ENCODE measurements around the gene SLC5A2. TPM values are rescaled to one million over a fixed set of nuclear protein-coding genes. Genes with fewer than 3 reads are reported as not detected.

SLC5A2 gene
- total RNA-seq, 1 donor from 2014 or later: under 0.01 TPM

DNA sequence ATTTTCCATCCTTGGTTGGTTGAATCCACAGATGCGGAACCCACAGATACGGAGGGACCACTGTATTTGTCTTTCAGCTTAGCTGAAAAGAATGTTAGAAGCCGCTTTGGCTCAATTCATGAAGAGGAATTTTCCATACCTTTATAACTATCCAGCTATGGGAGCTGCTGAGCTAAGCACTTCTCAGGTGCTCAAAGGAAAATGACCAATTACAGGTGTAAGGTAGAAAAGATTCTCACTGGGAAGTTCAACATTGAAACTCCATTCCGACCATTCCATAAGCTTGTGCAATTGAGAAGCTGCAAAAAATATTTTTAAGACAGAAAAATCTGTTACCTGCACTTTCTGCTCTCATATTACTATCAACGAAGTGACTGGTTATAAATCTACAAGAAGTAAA, 47.5 kb downstream of the SLC5A2 start:
- no peak for FAIRE-seq
- TF ChIP-seq, protein P1, sequence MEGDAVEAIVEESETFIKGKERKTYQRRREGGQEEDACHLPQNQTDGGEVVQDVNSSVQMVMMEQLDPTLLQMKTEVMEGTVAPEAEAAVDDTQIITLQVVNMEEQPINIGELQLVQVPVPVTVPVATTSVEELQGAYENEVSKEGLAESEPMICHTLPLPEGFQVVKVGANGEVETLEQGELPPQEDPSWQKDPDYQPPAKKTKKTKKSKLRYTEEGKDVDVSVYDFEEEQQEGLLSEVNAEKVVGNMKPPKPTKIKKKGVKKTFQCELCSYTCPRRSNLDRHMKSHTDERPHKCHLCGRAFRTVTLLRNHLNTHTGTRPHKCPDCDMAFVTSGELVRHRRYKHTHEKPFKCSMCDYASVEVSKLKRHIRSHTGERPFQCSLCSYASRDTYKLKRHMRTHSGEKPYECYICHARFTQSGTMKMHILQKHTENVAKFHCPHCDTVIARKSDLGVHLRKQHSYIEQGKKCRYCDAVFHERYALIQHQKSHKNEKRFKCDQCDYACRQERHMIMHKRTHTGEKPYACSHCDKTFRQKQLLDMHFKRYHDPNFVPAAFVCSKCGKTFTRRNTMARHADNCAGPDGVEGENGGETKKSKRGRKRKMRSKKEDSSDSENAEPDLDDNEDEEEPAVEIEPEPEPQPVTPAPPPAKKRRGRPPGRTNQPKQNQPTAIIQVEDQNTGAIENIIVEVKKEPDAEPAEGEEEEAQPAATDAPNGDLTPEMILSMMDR (IDR thresholded peaks at IDR 0.05; ENCODE audit: insufficient read depth, low read length, severe bottlenecking): no peak
- no peak for DNase-seq (ENCODE audit: low read depth)

GRCh38 chr16:31531096-31531495, 48.2 kb downstream of the SLC5A2 start:
- FAIRE-seq: no peak
- Histone ChIP-seq H3K36me3 (ENCODE audit: control insufficient read depth, insufficient read depth, low read length) (no peaks in the 10 kb centered on the region), H3K27me3 (ENCODE audit: control insufficient read depth, insufficient read depth, low read length) (peaks cover 3% of the 10 kb centered on the region)

More for the DNA sequence above, 47.5 kb downstream of the SLC5A2 start:
- no peaks in the 10 kb centered on the region for H3K36me3 ChIP-seq (ENCODE audit: control insufficient read depth, insufficient read depth, low read length)
- H3K27me3 ChIP-seq (ENCODE audit: control insufficient read depth, insufficient read depth, low read length): peaks cover 3% of the 10 kb centered on the region
- no peak overlapping the region for H3K4me3 ChIP-seq (ENCODE audit: low read depth, low read length)

DNA sequence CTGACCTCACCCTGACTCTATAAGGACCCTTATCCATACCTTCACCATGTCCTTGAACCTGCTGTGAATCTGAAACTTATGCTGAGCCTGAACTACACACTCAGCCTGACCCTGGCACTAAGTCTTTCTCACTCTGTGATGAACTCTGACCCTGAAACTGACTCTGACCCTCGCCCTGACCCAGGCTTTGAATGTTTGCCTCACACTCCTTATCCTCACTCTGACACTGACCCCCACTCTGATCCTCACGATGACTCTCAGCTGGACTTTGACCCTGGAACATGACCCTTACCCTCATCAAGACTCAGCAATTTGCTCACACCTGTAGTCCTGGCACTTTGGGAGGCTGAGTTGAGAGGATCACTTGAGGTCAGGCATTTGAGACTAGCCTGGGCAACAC, 49.2 kb downstream of the SLC5A2 start:
- DNase-seq (ENCODE audit: low read depth): no peak
- FAIRE-seq: no peak
- Histone ChIP-seq H3K36me3 (ENCODE audit: control insufficient read depth, insufficient read depth, low read length) (no peaks in the 10 kb centered on the region), H3K27me3 (ENCODE audit: control insufficient read depth, insufficient read depth, low read length) (peaks cover 3% of the 10 kb centered on the region), H3K4me3 (ENCODE audit: low read depth, low read length) (no peak overlapping the region)
- TF ChIP-seq, protein P1 (IDR thresholded peaks at IDR 0.05; ENCODE audit: insufficient read depth, low read length, severe bottlenecking): no peak

More at GRCh38 chr16:31531096-31531495, 48.2 kb downstream of the SLC5A2 start:
- TF ChIP-seq, protein P1 (IDR thresholded peaks at IDR 0.05; ENCODE audit: insufficient read depth, low read length, severe bottlenecking): no peak
- no peak for DNase-seq (ENCODE audit: low read depth)
- no peak overlapping the region for H3K4me3 ChIP-seq (ENCODE audit: low read depth, low read length)

- Histone ChIP-seq H3K27me3 (ENCODE audit: control insufficient read depth, insufficient read depth, low read length) (peaks cover 3% of the 10 kb centered on the region), H3K36me3 (ENCODE audit: control insufficient read depth, insufficient read depth, low read length) (no peaks in the 10 kb centered on the region), H3K4me3 (ENCODE audit: low read depth, low read length) (no peak overlapping the region)
- TF ChIP-seq, protein P1 (IDR thresholded peaks at IDR 0.05; ENCODE audit: insufficient read depth, low read length, severe bottlenecking): no peak
- DNase-seq (ENCODE audit: low read depth): no peak
- no peak for FAIRE-seq
These were observed 50.0 kb downstream of the SLC5A2 start for GRCh38 chr16:31532896-31533295.

GRCh38 chr16:31535737-31536136, 52.8 kb downstream of the SLC5A2 start:
- no peaks in the 10 kb centered on the region for H3K36me3 ChIP-seq (ENCODE audit: control insufficient read depth, insufficient read depth, low read length)
- TF ChIP-seq, protein P1 (IDR thresholded peaks at IDR 0.05; ENCODE audit: insufficient read depth, low read length, severe bottlenecking): no peak
- DNase-seq (ENCODE audit: low read depth) (no peak), FAIRE-seq (no peak)
- no peaks in the 10 kb centered on the region for H3K27me3 ChIP-seq (ENCODE audit: control insufficient read depth, insufficient read depth, low read length)
- no peak overlapping the region for H3K4me3 ChIP-seq (ENCODE audit: low read depth, low read length)

DNA sequence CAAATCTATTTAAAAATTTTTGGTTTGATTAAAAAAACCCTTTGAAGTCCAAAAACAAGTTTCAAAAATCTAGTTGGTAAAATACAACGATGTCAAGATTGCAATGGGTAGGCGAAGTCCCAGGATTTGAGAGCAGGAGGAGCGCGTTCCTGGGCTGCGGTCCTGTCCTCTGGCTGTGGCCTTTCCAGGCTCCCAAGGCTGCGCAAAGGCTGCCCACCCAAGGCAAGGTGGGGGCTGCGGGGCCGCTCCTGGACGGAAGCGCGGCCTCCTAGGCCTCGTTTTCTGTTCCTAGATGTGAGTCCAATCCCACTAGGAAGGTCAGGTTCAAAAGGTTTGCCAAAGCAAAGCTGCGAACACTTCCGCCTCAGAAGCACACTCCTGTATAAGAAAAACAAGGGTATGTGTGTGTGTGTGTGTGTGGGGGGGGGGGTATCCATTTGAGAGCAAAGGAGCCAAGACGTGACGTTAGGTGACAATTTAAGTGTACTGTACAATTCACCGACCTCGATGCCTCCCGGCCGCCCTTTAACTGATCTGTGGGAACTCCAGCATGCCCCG, 54.0 kb downstream of the SLC5A2 start:
- no peak for FAIRE-seq
- TF ChIP-seq, protein P1 (IDR thresholded peaks at IDR 0.05; ENCODE audit: insufficient read depth, low read length, severe bottlenecking): no peak
- Histone ChIP-seq H3K36me3 (ENCODE audit: control insufficient read depth, insufficient read depth, low read length) (no peaks in the 10 kb centered on the region), H3K27me3 (ENCODE audit: control insufficient read depth, insufficient read depth, low read length) (no peaks in the 10 kb centered on the region), H3K4me3 (ENCODE audit: low read depth, low read length) (no peak overlapping the region)
- no peak for DNase-seq (ENCODE audit: low read depth)
